DND-41 (cell line): ENCODE measurements around the gene LMBR1L.

ENCODE experiments used
- ATAC-seq: fragments of 200-7000 bp; cut with Tn5 transposase; 3 replicates; pipeline ENCODE4 v1.9.1; 2021; ENCODE audit warnings: low read depth; ENCODE audit not compliant: insufficient read depth
- DNase-seq: peaks from one replicate; pipeline ENCODE4 v3.0.0-alpha.2; 2020
- H2AFZ ChIP-seq: 2 replicates; pipeline ENCODE4 v1.6.0; 2012; ENCODE audit warnings: low read depth, low read length
- H3K27ac ChIP-seq: 2 replicates; pipeline ENCODE4 v1.5.1; 2012; ENCODE audit warnings: low read length, inconsistent platforms
- H3K27me3 ChIP-seq: fragments of 200-600 bp; sonication (generic); 2 replicates; pipeline ENCODE4 v1.6.0; 2012; ENCODE audit warnings: low read length, mild to moderate bottlenecking, inconsistent platforms; ENCODE audit not compliant: insufficient read depth, poor library complexity
- H3K36me3 ChIP-seq: 2 replicates; pipeline ENCODE4 v1.5.1; 2012; ENCODE audit warnings: low read length, inconsistent platforms; ENCODE audit not compliant: insufficient read depth
- H3K4me1 ChIP-seq: 2 replicates; pipeline ENCODE4 v1.5.1; 2012; ENCODE audit warnings: mild to moderate bottlenecking, low read length; ENCODE audit not compliant: insufficient read depth
- H3K4me2 ChIP-seq: 2 replicates; pipeline ENCODE4 v1.6.0; 2012; ENCODE audit warnings: mild to moderate bottlenecking, moderate library complexity, low read length, inconsistent platforms; ENCODE audit not compliant: insufficient read depth
- H3K4me3 ChIP-seq, 2 experiments: fragments of 200-600 bp in 1 of 2; shearing (Covaris generic) in 1 of 2; 2 replicates each; pipeline ENCODE4 v1.5.1; 2012 to 2016; ENCODE audit warnings: inconsistent platforms in 2 of 2, low read length in 2 of 2, mild to moderate bottlenecking in 2 of 2, low read depth in 1 of 2, moderate library complexity in 1 of 2
- H3K79me2 ChIP-seq: 2 replicates; pipeline ENCODE4 v1.6.0; 2012; ENCODE audit warnings: low read length, inconsistent platforms; ENCODE audit not compliant: insufficient read depth
- H3K9ac ChIP-seq: 2 replicates; pipeline ENCODE4 v1.6.0; 2012; ENCODE audit warnings: low read depth, mild to moderate bottlenecking, inconsistent platforms, low read length, moderate library complexity
- H3K9me3 ChIP-seq: 2 replicates; pipeline ENCODE4 v1.5.1; 2012; ENCODE audit warnings: low read length, moderate library complexity, mild to moderate bottlenecking, inconsistent platforms; ENCODE audit not compliant: insufficient read depth, severe bottlenecking
- H4K20me1 ChIP-seq: 2 replicates; pipeline ENCODE4 v1.6.0; 2012; ENCODE audit warnings: low read length; ENCODE audit not compliant: insufficient read depth
- CTCF ChIP-seq: IDR thresholded peaks from 2 replicates; pipeline ENCODE4 v1.5.1; 2012; ENCODE audit warnings: borderline replicate concordance, low read length, moderate library complexity, mild to moderate bottlenecking; ENCODE audit not compliant: poor library complexity, severe bottlenecking; ENCODE audit errors: extremely low read depth
- EZH2 ChIP-seq: IDR thresholded peaks from 3 replicates; pipeline ENCODE4 v1.6.1; 2012; ENCODE audit warnings: borderline replicate concordance, low read depth, mild to moderate bottlenecking, moderate library complexity, low read length, inconsistent platforms; ENCODE audit not compliant: severe bottlenecking

Gene LMBR1L

GRCh38 chr12:49097381-49097780 lies 13.3 kb downstream of the LMBR1L start:
- Histone ChIP-seq H3K4me1 (peaks cover 3% of the 10 kb centered on the region), H3K36me3 (peaks cover 48% of the 10 kb centered on the region), H2AFZ (no peak overlapping the region), H3K79me2 (no peaks in the 10 kb centered on the region), H3K4me2 (no peak overlapping the region), H4K20me1 (peaks cover under 1% of the 10 kb centered on the region; the same call in 1 of the 2 replicates), H3K4me3 (no peak overlapping the region), H3K27ac (no peak overlapping the region), H3K27me3 (peaks cover 5% of the 10 kb centered on the region), H3K9ac (no peak overlapping the region), H3K9me3 (no peaks in the 10 kb centered on the region)
- DNase-seq (no peak), ATAC-seq (no peak)
- TF ChIP-seq EZH2 (no peak), CTCF (no peak)

- peaks cover 24% of the 10 kb centered on the region for H3K36me3 ChIP-seq
- ATAC-seq (no peak), DNase-seq (no peak)
- TF ChIP-seq EZH2 (no peak), CTCF (no peak)
- H3K79me2 ChIP-seq = no peaks in the 10 kb centered on the region
- H3K9ac ChIP-seq = no peak overlapping the region
- H3K27ac ChIP-seq = no peak overlapping the region
- peaks cover 16% of the 10 kb centered on the region for H3K4me1 ChIP-seq
- no peak overlapping the region for H3K4me3 ChIP-seq
- H3K4me2 ChIP-seq = no peak overlapping the region
- H3K9me3 ChIP-seq = no peaks in the 10 kb centered on the region
- H3K27me3 ChIP-seq = peaks cover 29% of the 10 kb centered on the region
- H2AFZ ChIP-seq = no peak overlapping the region
- H4K20me1 ChIP-seq = no peaks in the 10 kb centered on the region; the same call in 1 of the 2 replicates
Observed at GRCh38 chr12:49094975-49095365, 15.7 kb downstream of the LMBR1L start.

GRCh38 chr12:49094160-49094974 lies 16.3 kb downstream of the LMBR1L start, which contains the start of gene DHH:
DHH (minus strand) TSS chr12:49094801; CDS start chr12:49094512, 289 bp downstream.
- DNase-seq (no peak), ATAC-seq (no peak)
- no peak within 1 kb of the TSS for H3K4me2 ChIP-seq

More at GRCh38 chr12:49094160-49094974, 16.3 kb downstream of the LMBR1L start, which contains the start of gene DHH:
- Histone ChIP-seq H3K27ac (no peak within 1 kb of the TSS), H3K36me3 (peaks cover 20% of the 10 kb centered on the region), H3K9me3 (no peaks in the 10 kb centered on the region), H3K4me1 (peaks cover 21% of the 10 kb centered on the region), H2AFZ (no peak within 1 kb of the TSS), H3K4me3 (no peak within 1 kb of the TSS), H3K9ac (no peak within 1 kb of the TSS), H3K79me2 (no peaks in the 10 kb centered on the region), H4K20me1 (no peaks in the 10 kb centered on the region; the same call in 1 of the 2 replicates), H3K27me3 (peaks cover 35% of the 10 kb centered on the region)
- no peak for TF ChIP-seq CTCF
- no peak for TF ChIP-seq EZH2
